OCI-M1 (cell line): ENCODE data around the gene ISM1.

Experiments
- DNase-seq: peaks from one replicate; lab custom pipeline; 2025; lab: John Stamatoyannopoulos, UW

The ISM1 gene

GRCh38 chr20:13348311-13349234 lies 127.5 kb downstream of the ISM1 start:
- DNase-seq = no peak

GRCh38 chr20:13349235-13349604 lies 128.1 kb downstream of the ISM1 start:
- no peak for DNase-seq
